ENCODE measurements around the gene DNAH11.

DNAH11 gene

GRCh38 chr7:21550821-21551531 is 8.1 kb downstream of the DNAH11 start:
- DNase-seq (ENCODE audit: low read depth) = no peak

- DNase-seq (ENCODE audit: low read depth) = no peak
Measured at GRCh38 chr7:21562385-21562784, 19.5 kb downstream of the DNAH11 start.

GRCh38 chr7:21565614-21566013 is 22.8 kb downstream of the DNAH11 start:
- no peak for DNase-seq (ENCODE audit: low read depth)

- DNase-seq (ENCODE audit: low read depth) = no peak
Measured at GRCh38 chr7:21566094-21566493, 23.3 kb downstream of the DNAH11 start.

GRCh38 chr7:21568762-21569161 is 25.9 kb downstream of the DNAH11 start:
- DNase-seq (ENCODE audit: low read depth) = no peak

- DNase-seq (ENCODE audit: low read depth) = no peak
Measured at GRCh38 chr7:21572331-21573313, 29.8 kb downstream of the DNAH11 start.

- no peak for DNase-seq (ENCODE audit: low read depth)
Measured at GRCh38 chr7:21579341-21580072, 36.7 kb downstream of the DNAH11 start.

GRCh38 chr7:21580073-21580521 is 37.3 kb downstream of the DNAH11 start:
- no peak for DNase-seq (ENCODE audit: low read depth)

GRCh38 chr7:21585070-21585724 is 42.4 kb downstream of the DNAH11 start:
- DNase-seq (ENCODE audit: low read depth) = no peak

- DNase-seq (ENCODE audit: low read depth) = no peak
Measured at GRCh38 chr7:21587139-21587784, 44.4 kb downstream of the DNAH11 start.

- no peak for DNase-seq (ENCODE audit: low read depth)
Measured at GRCh38 chr7:21596801-21597200, 54.0 kb downstream of the DNAH11 start.

- no peak for DNase-seq (ENCODE audit: low read depth)
Measured at GRCh38 chr7:21603462-21603861, 60.6 kb downstream of the DNAH11 start.

GRCh38 chr7:21603972-21604749 is 61.3 kb downstream of the DNAH11 start:
- DNase-seq (ENCODE audit: low read depth) = no peak

- no peak for DNase-seq (ENCODE audit: low read depth)
Measured at GRCh38 chr7:21605008-21605585, 62.3 kb downstream of the DNAH11 start.

GRCh38 chr7:21608465-21608864 is 65.6 kb downstream of the DNAH11 start:
- DNase-seq (ENCODE audit: low read depth) = no peak

- DNase-seq (ENCODE audit: low read depth) = no peak
Measured at GRCh38 chr7:21611129-21611528, 68.3 kb downstream of the DNAH11 start.

GRCh38 chr7:21616091-21616490 is 73.3 kb downstream of the DNAH11 start:
- no peak for DNase-seq (ENCODE audit: low read depth)

GRCh38 chr7:21616796-21617436 is 74.1 kb downstream of the DNAH11 start:
- no peak for DNase-seq (ENCODE audit: low read depth)

- DNase-seq (ENCODE audit: low read depth) = no peak
Measured at GRCh38 chr7:21617513-21617912, 74.7 kb downstream of the DNAH11 start.

Measured in T follicular helper cell (primary cell).